Natural killer cell (primary cell): Measurements from ENCODE around the gene TAF8. TPM values are rescaled to one million over a fixed set of nuclear protein-coding genes. Genes with fewer than 3 reads are reported as not detected.

ENCODE experiments used
- ATAC-seq, 3 donors: fragments of 150-1000 bp in 2 of 3; fragments of 200-7000 bp in 1 of 3; cut with Tn5 transposase; 1 replicate in 1 of 3; 2 replicates in 2 of 3; pipeline ENCODE4 v1.10.0; 2021; ENCODE audit warnings: mild to moderate bottlenecking in 2 of 3, moderate library complexity in 2 of 3
- DNase-seq, 2 donors: peaks; one replicate each; pipeline versions ENCODE4 v3.0.0 to v3.0.0-alpha.2; 2013 to 2021; ENCODE audit warnings: mixed read lengths in 1 of 2
- H3K27ac ChIP-seq: one replicate; pipeline ENCODE4 v1.5.1; 2013; ENCODE audit warnings: mild to moderate bottlenecking, low read length
- H3K27me3 ChIP-seq: one replicate; pipeline ENCODE4 v1.6.1; 2013; ENCODE audit warnings: low read length; ENCODE audit not compliant: control insufficient read depth, insufficient read depth
- H3K36me3 ChIP-seq: one replicate; pipeline ENCODE4 v1.6.1; 2013; ENCODE audit warnings: low read length; ENCODE audit not compliant: control insufficient read depth, insufficient read depth
- H3K4me1 ChIP-seq: one replicate; pipeline ENCODE4 v1.6.1; 2013; ENCODE audit warnings: low read length; ENCODE audit not compliant: control insufficient read depth, insufficient read depth
- H3K4me3 ChIP-seq: one replicate; pipeline ENCODE4 v1.5.1; 2013; ENCODE audit warnings: low read length
- H3K9me3 ChIP-seq: one replicate; pipeline ENCODE4 v1.6.1; 2013; ENCODE audit warnings: low read length; ENCODE audit not compliant: control insufficient read depth, insufficient read depth
- H3K27ac Mint-ChIP-seq, 2 donors: one replicate each; pipeline ENCODE4 v1.8.0; 2022; ENCODE audit warnings: mild to moderate bottlenecking in 2 of 2, mixed read lengths in 2 of 2, moderate library complexity in 1 of 2
- H3K27me3 Mint-ChIP-seq, 2 donors: one replicate each; pipeline ENCODE4 v1.8.0; 2022; ENCODE audit warnings: low read depth in 2 of 2, mixed read lengths in 2 of 2
- H3K36me3 Mint-ChIP-seq: one replicate; pipeline ENCODE4 v1.8.0; 2022; ENCODE audit warnings: mixed read lengths
- H3K4me1 Mint-ChIP-seq, 2 donors: one replicate each; pipeline ENCODE4 v1.8.0; 2022; ENCODE audit warnings: mixed read lengths in 2 of 2
- H3K4me3 Mint-ChIP-seq: one replicate; pipeline ENCODE4 v1.8.0; 2022; ENCODE audit warnings: mild to moderate bottlenecking, moderate library complexity, mixed read lengths
- H3K9me3 Mint-ChIP-seq, 2 donors: one replicate each; pipeline ENCODE4 v1.8.0; 2022; ENCODE audit warnings: mixed read lengths in 2 of 2
- CTCF ChIP-seq: fragments of 200-600 bp; IDR thresholded peaks from one replicate; pipeline ENCODE4 v1.8.0; 2022; ENCODE audit warnings: antibody characterized with exemption
- WGBS: methylation state at CpG from one replicate; pipeline ENCODE4 v1.1.7; 2013; ENCODE audit warnings: missing lambda C conversion rate; ENCODE audit not compliant: insufficient coverage; 5-methylcytosine and 5-hydroxymethylcytosine counted together
- intact Hi-C: fragments of 100-400 bp; cut with micrococcal nuclease; formaldehyde crosslinking; loops from one replicate; pipeline ENCODE4 v1.14.2; 2022
- total RNA-seq, 4 donors: library from RNA; stranded (reverse); fragments of 120-200 nt in 1 of 4; gene quantifications; one replicate each; pipeline versions ENCODE4 v1.2.3 to v1.2.4, GENCODE V29; 2013 to 2022

TAF8 gene
- total RNA-seq, 3 donors from 2014 or later (not counting 1 experiment from before 2014, with no cell fraction given): 38.4 to 54.2 (median 47.5) TPM

- ATAC-seq (no peak), DNase-seq (no peak)
- H3K4me3 Mint-ChIP-seq: no peak overlapping the region
- no peak for TF ChIP-seq CTCF
- H3K36me3 ChIP-seq: no peaks in the 10 kb centered on the region
- no peak overlapping the region for H3K27ac Mint-ChIP-seq
- peaks cover 9 to 14% of the 10 kb centered on the region in 2 donors for H3K27me3 Mint-ChIP-seq
- intact Hi-C loops: no loop called here
- WGBS: 87% methylated on average over 3 of the region's 3 CpGs
- H3K4me1 ChIP-seq: no peaks in the 10 kb centered on the region
- no peaks in the 10 kb centered on the region for H3K9me3 ChIP-seq
- no peaks in the 10 kb centered on the region for H3K4me1 Mint-ChIP-seq
- H3K27ac ChIP-seq: no peak overlapping the region
- no peak overlapping the region for H3K4me3 ChIP-seq
- H3K36me3 Mint-ChIP-seq: no peaks in the 10 kb centered on the region
- H3K27me3 ChIP-seq: no peaks in the 10 kb centered on the region
- no peaks in the 10 kb centered on the region for H3K9me3 Mint-ChIP-seq
Observed at GRCh38 chr6:42117843-42118161, 67.5 kb downstream of the TAF8 start.

GRCh38 chr6:42118162-42119001, 68.1 kb downstream of the TAF8 start:
- ATAC-seq: no peak

DNA sequence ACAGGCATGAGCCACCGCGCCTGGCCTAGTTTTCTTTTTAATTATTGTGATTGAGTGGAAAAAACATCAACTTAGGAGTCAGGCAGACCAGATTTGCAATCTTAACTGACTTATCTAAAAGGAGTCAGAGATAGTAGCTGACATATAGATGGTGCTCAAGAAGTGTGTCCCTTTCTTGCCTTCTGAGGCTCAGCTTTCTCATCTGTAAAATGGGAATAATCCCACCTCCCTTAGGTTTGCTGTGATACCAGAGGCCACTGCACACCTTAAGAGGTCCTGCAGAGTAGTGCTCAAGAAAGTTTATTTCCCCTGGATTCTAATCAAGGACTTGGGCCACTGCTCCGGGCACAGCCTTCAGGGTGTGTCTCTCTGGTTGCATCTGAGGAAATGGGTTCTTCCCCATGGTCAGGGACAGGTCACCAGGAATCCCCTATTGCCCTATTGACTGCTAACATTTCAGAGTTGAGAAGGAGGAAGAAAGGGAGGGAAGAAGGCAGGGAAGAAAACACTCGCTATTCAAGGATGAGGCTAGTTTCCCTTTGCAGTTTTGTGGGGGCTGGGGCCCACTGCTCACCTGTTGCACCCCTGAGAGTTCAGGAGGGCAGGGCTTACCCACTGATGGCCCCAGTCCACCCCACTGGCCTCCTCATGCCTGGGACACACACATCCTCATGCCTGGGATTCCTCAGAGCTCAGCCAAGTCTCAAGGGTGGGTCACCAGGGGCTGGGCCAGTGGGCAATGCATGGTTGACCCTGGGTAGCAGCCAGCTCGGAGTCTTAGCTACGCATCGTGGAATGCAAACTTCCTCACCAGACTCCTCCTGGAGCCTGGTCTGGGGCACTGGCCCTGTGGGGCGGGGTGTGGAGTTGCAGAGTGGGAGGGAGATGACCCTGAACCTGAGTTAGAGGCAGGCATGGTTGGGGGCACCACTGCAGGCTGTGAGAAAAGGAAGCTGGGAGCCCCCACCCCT, 70.9 kb downstream of the TAF8 start:
- intact Hi-C loops: no loop called here
- DNase-seq (no peak), ATAC-seq (no peak)
- Mint-ChIP-seq H3K9me3 (no peaks in the 10 kb centered on the region), H3K4me3 (no peak overlapping the region), H3K27ac (no peak overlapping the region), H3K36me3 (no peaks in the 10 kb centered on the region), H3K27me3 (peaks cover 8 to 12% of the 10 kb centered on the region in 2 donors), H3K4me1 (no peaks in the 10 kb centered on the region)
- Histone ChIP-seq H3K4me3 (no peak overlapping the region), H3K9me3 (no peaks in the 10 kb centered on the region), H3K27me3 (no peaks in the 10 kb centered on the region), H3K4me1 (peaks cover 3% of the 10 kb centered on the region), H3K36me3 (no peaks in the 10 kb centered on the region), H3K27ac (no peak overlapping the region)
- TF ChIP-seq CTCF: no peak
- WGBS: 96% methylated on average over 7 of the region's 8 CpGs

More at GRCh38 chr6:42118162-42119001, 68.1 kb downstream of the TAF8 start:
- Histone ChIP-seq H3K4me3 (no peak overlapping the region), H3K27ac (no peak overlapping the region), H3K9me3 (no peaks in the 10 kb centered on the region), H3K27me3 (no peaks in the 10 kb centered on the region), H3K36me3 (no peaks in the 10 kb centered on the region), H3K4me1 (no peaks in the 10 kb centered on the region)
- no peak for TF ChIP-seq CTCF
- Mint-ChIP-seq H3K27ac (no peak overlapping the region), H3K4me1 (no peaks in the 10 kb centered on the region), H3K4me3 (no peak overlapping the region), H3K27me3 (peaks cover 9 to 14% of the 10 kb centered on the region in 2 donors), H3K36me3 (no peaks in the 10 kb centered on the region), H3K9me3 (no peaks in the 10 kb centered on the region)
- intact Hi-C loops: no loop called here
- no peak for DNase-seq
- 75% methylated on average over 10 of the region's 10 CpGs for WGBS
